Lung (tissue), 16 donors: ENCODE measurements around the gene TOMM34. TPM values are rescaled to one million over a fixed set of nuclear protein-coding genes. Genes with fewer than 3 reads are reported as not detected.

Source experiments
- ATAC-seq: fragments of 200-7000 bp; cut with Tn5 transposase; one replicate; pipeline ENCODE4 v1.9.1; 2020; ENCODE audit warnings: moderate number of reproducible peaks; ENCODE audit not compliant: insufficient read depth, low FRiP score
- DNase-seq, 3 donors: peaks; one replicate each; pipeline ENCODE4 v3.0.0-alpha.2; 2013 to 2017
- H3K27ac ChIP-seq, 2 donors: one replicate each; pipeline ENCODE4 v1.5.1; 2013; ENCODE audit warnings: mild to moderate bottlenecking in 2 of 2, moderate library complexity in 2 of 2, control low read depth in 1 of 2, inconsistent platforms in 1 of 2, low read depth in 1 of 2, low read length in 1 of 2
- H3K27me3 ChIP-seq, 3 donors: one replicate each; pipeline ENCODE4 v1.5.1; 2013; ENCODE audit warnings: low read length in 2 of 3; ENCODE audit not compliant: control insufficient read depth in 3 of 3, insufficient read depth in 3 of 3
- H3K36me3 ChIP-seq, 4 donors: one replicate each; pipeline ENCODE4 v1.5.1; 2013; ENCODE audit warnings: low read length in 4 of 4, mild to moderate bottlenecking in 1 of 4, moderate library complexity in 1 of 4; ENCODE audit not compliant: control insufficient read depth in 4 of 4, insufficient read depth in 4 of 4
- H3K4me1 ChIP-seq, 5 donors: one replicate each; pipeline ENCODE4 v1.5.1; 2013; ENCODE audit warnings: low read length in 5 of 5, mild to moderate bottlenecking in 2 of 5, moderate library complexity in 1 of 5; ENCODE audit not compliant: control insufficient read depth in 5 of 5, insufficient read depth in 5 of 5
- H3K4me3 ChIP-seq: one replicate; pipeline ENCODE4 v1.5.1; 2013; ENCODE audit warnings: mild to moderate bottlenecking, control low read depth, moderate library complexity
- H3K9ac ChIP-seq, 2 donors: one replicate each; pipeline ENCODE4 v1.5.1; 2013; ENCODE audit warnings: low read length in 2 of 2, control low read depth in 1 of 2; ENCODE audit not compliant: insufficient read depth in 1 of 2
- H3K9me3 ChIP-seq, 4 donors: one replicate each; pipeline ENCODE4 v1.5.1; 2013; ENCODE audit warnings: low read length in 3 of 4, mild to moderate bottlenecking in 1 of 4, moderate library complexity in 1 of 4; ENCODE audit not compliant: control insufficient read depth in 4 of 4, insufficient read depth in 3 of 4
- CTCF ChIP-seq: IDR thresholded peaks from 2 replicates; pipeline ENCODE4 v1.5.1; 2012; ENCODE audit warnings: mild to moderate bottlenecking; ENCODE audit errors: control extremely low read depth, extremely low read depth
- WGBS, 2 donors: extraction: QIAGEN DNeasy Blood & Tissue Kit; methylation state at CpG; one replicate each; pipeline ENCODE4 v1.1.7; 2013; 5-methylcytosine and 5-hydroxymethylcytosine counted together
- long read RNA-seq, 5 donors: transcript quantifications; one replicate each; lab custom pipeline, GENCODE V29; 2026
- polyA plus RNA-seq, 2 donors: library from polyadenylated mRNA; stranded (reverse); fragments of 200-250 nt; gene quantifications; one replicate each; pipeline ENCODE4 v1.2.1, GENCODE V29; 2013
- total RNA-seq, 2 donors: library from RNA; depleted of rRNA in 1 of 2; stranded (reverse); fragments of >200 nt in 1 of 2; gene quantifications; one replicate each; pipeline ENCODE4 v1.2.1, GENCODE V29; 2014 to 2021
- donor health status: control.
- donor health status: control.
- donor health status: Bipolar disorder and iron deficiency.
- donor health status: healthy.
- donor health status: DM: yes; HTN: yes; CAD: no.

Gene TOMM34
- total RNA-seq, result 10 to 100 TPM in 1 of 2 donors, 1 to 10 TPM in 1; 9.8 to 18.2 TPM
- polyA plus RNA-seq, result 10 to 100 TPM; 16.1 to 24.7 TPM
- long read RNA-seq, donor 1, transcript TOMM34-201 (7 exons, 2,062 nt), result major isoform, 13 of 79 reads
- long read RNA-seq, donor 1, partial matches to known transcripts, result 66 of 79 reads
- long read RNA-seq, donor 1, other reads (novel, unspliced or antisense), result 0 of 79 reads
- long read RNA-seq, donor 2, transcript TOMM34-201 (7 exons, 2,062 nt), result major isoform, 5 of 13 reads
- long read RNA-seq, donor 2, partial matches to known transcripts, result 8 of 13 reads
- long read RNA-seq, donor 2, other reads (novel, unspliced or antisense), result 0 of 13 reads
- long read RNA-seq, donor 3, transcript TOMM34-201 (7 exons, 2,062 nt), result major isoform, 6 of 15 reads
- long read RNA-seq, donor 3, partial matches to known transcripts, result 9 of 15 reads
- long read RNA-seq, donor 3, other reads (novel, unspliced or antisense), result 0 of 15 reads
- long read RNA-seq, donor 4, partial matches to known transcripts, result 7 of 8 reads
- long read RNA-seq, donor 4, other reads (novel, unspliced or antisense), result 0 of 8 reads
- long read RNA-seq, donor 5, transcript TOMM34-201 (7 exons, 2,062 nt), result major isoform, 13 of 23 reads
- long read RNA-seq, donor 5, partial matches to known transcripts, result 10 of 23 reads
- long read RNA-seq, donor 5, other reads (novel, unspliced or antisense), result 0 of 23 reads

GRCh38 chr20:44960103-44960852 is at the start of gene TOMM34:
Gene TOMM34 (minus strand): TSS chr20:44960397. CDS start chr20:44960333, 64 bp downstream.
- H3K9ac ChIP-seq, result peak within 1 kb of the TSS; percentile 33 to 57
- ATAC-seq (peak; percentile 96), DNase-seq (peak; percentile 91 to 95 (median 93))
- 0 to 1% methylated on average over 48 to 60 of the region's 60 CpGs for WGBS, 2 donors
- H3K27ac ChIP-seq, result peak within 1 kb of the TSS; percentile 71 to 88
- H3K27me3 ChIP-seq, result no peaks in the 10 kb centered on the region
- no peaks in the 10 kb centered on the region for H3K9me3 ChIP-seq
- H3K36me3 ChIP-seq, result peaks cover 3 to 8% (median 6%) of the 10 kb centered on the region in 4 donors
- TF ChIP-seq CTCF, result no peak
- peak within 1 kb of the TSS; percentile 87 for H3K4me3 ChIP-seq
- peaks cover 0 to 17% (median 2%) of the 10 kb centered on the region in 5 donors for H3K4me1 ChIP-seq

- Histone ChIP-seq H3K4me1 (no peaks in the 10 kb centered on the region), H3K9ac (no peak overlapping the region), H3K4me3 (no peak overlapping the region), H3K9me3 (no peaks in the 10 kb centered on the region), H3K27me3 (no peaks in the 10 kb centered on the region), H3K27ac (no peak overlapping the region), H3K36me3 (peaks cover 5 to 10% (median 7%) of the 10 kb centered on the region in 4 donors)
- TF ChIP-seq CTCF, result no peak
- no peak for ATAC-seq
- DNase-seq, result no peak
Measured at GRCh38 chr20:45008521-45009049, 48.4 kb upstream of the TOMM34 start.

GRCh38 chr20:44997668-44998067 is 37.5 kb upstream of the TOMM34 start:
- H3K4me1 ChIP-seq, result no peaks in the 10 kb centered on the region
- no peak overlapping the region for H3K27ac ChIP-seq
- no peak overlapping the region for H3K9ac ChIP-seq
- TF ChIP-seq CTCF, result no peak
- H3K4me3 ChIP-seq, result no peak overlapping the region
- H3K9me3 ChIP-seq, result peaks cover 0 to 2% (median 0%) of the 10 kb centered on the region in 4 donors
- H3K27me3 ChIP-seq, result no peaks in the 10 kb centered on the region
- DNase-seq, result no peak
- no peak for ATAC-seq
- H3K36me3 ChIP-seq, result peaks cover 21 to 29% (median 25%) of the 10 kb centered on the region in 4 donors
- 95 to 97% methylated on average over 5 of the region's 5 CpGs for WGBS, 2 donors
